NCI-H2171 treated with DMSO at 0.1 percent for 48 hours (cell line): ENCODE data around the gene PTPRJ.
"Not testable (repeated sequence)": the region's sequence is repeated elsewhere in the genome, so short reads cannot be mapped to it uniquely, and the experiment has no call there.

Experiments
- DNase-seq: peaks from one replicate; lab custom pipeline; 2025; lab: John Stamatoyannopoulos, UW

PTPRJ gene

DNA sequence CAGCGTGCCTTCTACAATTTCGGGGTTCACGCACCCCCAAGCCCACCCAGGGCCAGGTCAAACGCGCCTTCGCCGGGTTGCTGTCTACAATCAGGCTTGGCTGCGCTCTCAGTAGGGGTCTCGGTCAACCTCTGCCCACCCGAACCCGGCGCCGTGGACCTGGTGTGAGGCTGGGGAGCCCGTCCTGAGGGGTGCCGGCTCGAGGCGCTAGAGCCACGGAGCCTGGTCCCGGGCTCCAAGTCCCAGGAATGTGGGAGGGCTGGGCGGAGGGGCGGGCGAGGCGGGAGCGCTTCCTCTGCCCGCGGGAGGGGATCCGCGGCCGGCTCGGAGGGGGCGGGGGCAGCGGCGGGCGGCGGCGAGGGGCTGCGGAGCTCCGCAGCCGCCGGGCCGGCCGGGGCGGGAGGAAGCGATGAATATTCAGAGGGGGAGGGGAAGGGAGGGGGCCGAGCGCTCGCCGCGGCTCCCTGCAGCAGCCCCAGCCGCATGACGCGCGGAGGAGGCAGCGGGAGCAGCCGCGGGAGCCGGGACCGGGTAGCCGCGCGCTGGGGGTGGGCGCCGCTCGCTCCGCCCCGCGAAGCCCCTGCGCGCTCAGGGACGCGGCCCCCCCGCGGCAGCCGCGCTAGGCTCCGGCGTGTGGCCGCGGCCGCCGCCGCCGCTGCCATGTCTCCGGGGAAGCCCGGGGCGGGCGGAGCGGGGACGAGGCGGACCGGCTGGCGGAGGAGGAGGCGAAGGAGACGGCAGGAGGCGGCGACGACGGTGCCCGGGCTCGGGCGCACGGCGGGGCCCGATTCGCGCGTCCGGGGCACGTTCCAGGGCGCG, at the start of gene PTPRJ:
Gene PTPRJ (plus strand): TSS at position 472 of the 819 bp plus-strand sequence. CDS start 354 bp downstream, outside the sequence.
- peak; percentile 49 for DNase-seq

DNA sequence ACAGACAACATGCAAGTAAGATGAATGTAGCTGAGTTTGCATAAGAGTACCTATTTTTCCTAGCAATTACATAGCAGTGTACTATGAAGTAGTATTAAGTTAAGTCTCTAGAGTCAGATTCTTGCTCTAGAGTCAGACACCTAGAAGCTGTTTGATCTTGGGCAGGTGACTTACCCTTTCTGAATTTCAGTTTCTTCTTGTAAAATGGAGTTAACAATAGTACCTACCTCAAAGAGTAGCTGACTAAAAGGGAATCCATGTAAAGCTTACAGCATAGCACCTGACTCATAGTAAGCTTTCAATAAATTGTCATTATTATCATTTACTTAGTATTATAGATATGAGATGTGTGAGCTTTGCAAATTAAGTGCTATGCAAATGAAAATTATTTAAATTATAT, 47.8 kb upstream of the PTPRJ start:
- DNase-seq: no peak

DNA sequence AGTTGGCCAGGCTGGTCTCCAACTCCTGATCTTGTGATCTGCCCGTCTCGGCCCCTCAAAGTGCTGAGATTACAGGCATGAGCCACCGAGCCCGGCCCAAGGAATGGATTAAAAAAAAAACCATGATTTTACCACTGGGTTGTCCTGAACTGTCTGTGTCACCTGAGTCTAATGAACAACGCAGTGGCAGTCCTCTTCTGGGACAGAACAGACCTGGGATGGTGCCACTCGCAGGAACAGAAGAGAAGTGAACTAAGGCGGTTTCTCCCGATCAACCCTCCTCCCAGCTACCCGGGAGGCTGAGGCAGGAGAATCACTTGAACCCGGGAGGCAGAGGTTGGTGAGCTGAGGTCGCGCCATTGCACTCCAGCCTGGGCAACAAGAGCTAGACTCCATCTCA, 46.6 kb upstream of the PTPRJ start:
- not testable (repeated sequence) for DNase-seq

DNA sequence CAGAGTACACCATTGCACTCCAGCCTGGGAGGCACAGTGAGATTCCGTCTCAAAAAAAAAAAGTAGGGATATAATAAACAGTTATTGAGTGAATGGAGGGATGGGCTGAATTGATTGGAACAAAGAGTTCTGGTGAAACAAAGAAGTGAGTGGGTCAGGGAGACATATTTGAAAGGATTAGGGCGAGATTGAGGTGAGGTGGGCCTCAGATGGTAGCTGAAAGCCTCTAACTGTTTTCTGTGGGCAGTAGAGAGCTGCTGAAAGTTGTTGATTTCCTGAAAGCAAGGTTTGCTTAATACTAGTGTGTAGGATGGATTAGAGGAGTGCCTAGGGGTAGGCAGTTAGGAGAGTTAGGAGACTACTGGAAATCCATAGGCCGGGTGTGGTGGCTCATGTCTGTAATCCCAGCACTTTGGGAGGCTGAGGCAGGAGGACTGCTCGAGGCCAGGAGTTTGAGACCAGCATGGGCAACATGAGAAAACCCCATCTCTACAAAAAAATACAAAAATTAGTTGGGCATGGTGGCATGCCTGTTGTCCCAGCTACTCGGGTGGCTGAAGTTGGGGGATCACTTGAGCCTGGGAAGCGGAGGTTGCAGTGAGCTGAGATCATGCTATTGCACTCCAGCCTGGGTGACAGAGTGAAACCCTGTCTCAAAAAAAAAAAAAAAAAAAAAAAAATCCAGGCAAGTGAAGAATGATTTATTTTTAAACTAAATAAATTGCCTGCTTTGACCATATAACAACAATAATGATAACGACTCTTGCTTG, 41.4 kb upstream of the PTPRJ start:
- no peak for DNase-seq

DNA sequence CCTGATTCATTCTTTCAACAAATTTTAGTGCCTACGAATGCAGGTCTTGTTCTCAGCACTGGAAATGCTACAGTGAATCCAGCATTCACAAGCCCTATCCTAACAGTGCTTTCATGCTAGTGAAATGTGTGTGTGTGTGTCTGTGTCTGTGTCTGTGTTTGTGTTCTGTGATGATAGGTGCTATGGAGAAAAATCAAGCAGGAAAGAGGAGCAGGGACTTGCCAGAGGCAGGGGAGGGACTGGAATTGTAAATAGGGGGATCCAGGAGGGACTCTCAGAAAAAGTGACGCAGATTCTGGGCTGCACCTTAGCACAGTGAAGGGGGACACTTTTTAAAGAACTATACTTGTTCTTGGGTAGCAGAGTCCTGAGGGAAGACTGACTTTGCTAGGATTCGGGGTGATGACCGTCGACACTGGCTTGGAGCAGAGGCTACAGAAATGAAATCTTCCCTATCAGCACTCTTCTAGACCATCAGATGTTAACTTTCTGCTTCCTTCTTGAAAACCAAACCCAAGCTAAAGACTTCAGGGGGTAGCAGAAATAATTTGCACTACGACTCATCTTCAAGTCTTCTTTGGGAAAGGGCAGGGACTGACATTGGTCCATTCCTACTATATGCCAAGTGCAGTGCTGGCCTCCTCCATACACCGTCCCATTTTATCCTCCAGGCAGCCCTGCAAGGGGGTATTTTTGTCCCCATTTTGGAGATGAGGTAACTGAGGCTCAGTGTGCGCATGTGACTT, 39.3 kb upstream of the PTPRJ start:
- DNase-seq: no peak

DNA sequence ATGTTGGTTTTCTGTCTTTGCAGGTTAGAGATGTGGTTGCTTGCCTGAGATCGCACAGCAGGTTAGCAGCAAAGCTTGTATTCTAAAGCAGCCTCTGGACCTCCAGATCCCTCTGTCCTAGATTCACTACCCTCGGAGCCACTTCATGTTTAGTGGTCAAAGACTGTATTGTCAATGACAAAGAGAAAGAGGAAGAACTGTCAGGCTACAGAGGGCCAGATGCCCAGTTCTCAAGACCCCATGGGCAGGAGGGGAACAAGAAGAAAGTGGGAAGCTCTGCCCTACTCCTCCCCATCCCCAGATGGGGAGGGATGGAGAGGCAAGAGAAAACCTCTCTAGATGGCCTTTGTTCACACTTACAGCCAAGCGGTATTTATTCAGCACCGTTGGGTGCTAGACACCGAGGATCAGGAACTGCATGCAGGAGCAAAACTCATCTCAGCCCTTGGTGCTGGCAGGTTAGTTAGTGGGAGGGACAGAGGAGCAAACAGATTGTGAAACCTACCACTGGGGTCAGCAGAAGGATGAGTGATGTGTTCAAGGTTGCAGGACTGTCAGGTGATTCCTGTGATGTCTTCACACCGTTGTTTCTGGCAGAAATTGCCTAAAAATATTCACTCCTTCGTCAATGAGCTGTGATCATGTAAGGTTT, 38.3 kb upstream of the PTPRJ start:
- DNase-seq: no peak

DNA sequence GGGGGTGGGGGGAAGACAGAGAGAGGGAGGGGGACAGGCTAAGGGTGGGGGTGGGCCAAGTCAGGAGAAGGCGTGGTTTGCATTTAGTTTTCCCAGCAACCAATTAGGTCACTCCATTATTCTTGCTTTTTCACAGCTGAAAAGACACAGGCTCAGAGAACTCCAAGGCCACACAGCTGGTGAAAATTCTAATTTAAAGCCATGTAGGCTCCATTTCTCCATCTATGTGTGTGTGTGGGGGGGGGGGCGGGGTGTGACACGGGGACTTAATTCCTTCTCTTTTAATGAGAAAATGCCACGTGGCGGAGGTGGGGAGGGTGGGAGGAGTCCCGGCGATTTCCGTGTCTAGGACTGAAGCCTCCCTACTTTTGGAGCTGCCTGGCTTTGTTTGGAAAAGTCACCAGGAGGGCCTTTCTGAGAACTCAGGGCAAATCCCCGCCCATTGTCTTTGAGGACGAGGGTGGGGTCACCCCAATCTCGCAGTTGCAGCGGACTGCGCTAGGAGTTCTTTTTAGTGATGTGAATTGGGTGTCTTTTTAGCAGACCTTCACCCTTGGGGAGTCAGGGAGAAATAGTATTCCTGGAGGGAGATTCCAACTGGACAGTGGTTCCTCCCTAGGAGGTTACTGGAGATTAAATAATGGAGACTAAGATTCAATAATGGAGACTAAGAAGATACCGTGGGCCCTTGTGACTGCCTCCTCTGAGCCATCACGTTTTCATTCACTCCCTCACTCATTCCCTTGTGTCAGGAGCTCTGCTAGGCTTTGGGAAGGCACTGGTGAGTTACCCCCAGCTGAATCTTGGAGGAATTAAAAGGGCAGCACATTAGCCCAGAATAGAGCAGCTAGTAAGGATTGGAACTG, 36.4 kb upstream of the PTPRJ start:
- no peak for DNase-seq

DNA sequence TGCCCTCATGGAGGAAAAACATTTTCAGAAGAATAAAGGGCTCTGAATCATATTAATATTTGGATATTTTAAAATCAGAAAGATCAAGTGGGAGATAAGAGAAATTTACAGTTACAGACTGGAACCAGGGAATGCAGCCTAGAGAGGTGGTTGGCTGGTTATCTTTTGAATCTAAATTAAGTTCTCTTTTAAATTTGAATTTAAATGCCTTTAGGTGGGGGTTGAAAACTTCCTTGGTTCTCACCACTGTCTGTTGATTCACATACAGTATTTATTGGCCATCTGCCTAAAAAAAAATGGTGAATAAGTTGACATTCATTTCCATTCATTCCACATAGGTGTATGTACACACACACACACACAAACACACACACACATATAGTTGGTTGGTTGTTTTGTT, 35.7 kb upstream of the PTPRJ start:
- no peak for DNase-seq

DNA sequence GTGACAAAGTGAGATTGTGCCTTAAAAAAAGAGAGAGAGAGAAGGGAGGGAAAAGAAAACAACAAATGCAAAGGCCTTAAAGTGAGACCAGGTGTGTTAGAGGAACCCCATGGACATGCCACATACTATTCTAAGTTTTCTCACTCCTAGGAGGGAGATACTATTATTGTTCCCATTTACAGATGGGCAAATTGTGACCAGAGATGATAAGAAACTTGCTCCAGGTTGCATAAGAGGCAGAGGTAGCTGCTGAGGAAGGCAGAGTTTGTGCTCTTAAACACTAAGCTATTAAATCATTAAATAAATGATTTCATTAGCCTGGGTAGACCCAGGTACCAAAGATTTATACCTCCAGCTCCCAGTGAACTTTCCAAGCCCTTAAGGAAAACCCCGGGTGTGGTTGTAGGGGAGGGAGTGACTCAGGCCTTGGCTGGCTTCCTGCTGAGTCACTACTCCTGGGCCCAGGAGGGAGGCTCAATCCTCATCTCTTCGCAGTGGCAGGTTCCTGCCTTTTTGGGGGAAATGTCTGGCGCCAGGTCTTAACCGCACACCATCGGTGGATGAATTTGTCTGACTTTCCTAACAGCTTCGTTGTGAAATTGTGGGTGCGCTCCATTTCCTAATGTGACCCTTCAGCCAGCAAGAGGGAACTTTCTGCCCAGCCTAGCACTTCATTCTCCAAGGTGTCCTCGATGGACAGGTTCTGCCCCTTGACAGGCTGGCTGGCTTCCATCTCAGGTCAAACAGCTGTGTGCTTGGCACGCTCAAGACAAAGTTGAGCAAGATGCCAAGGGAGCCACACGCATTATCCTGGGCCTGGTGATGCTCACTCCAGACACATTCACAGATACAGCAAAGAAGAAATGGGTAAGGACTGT, 33.4 kb upstream of the PTPRJ start:
- no peak for DNase-seq

DNA sequence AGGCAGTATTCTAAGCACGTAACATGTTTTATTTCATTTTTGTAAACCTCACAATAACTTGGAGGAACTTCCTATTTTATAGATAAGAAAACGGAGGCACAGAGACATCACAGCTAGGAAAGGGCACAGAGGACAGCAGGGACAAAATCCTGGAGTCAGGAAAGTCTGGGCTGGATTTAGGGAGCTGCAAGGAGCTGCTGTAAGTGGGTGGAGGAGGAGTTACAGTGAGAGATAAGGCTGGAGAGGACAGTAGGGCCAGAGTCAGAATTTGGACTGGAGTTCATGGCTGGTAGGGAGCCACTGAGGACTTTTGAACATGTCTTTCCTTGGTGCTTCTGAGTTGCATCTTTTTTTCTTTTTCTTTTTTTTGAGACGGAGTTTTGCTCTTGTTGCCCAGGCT, 32.2 kb upstream of the PTPRJ start:
- no peak for DNase-seq

DNA sequence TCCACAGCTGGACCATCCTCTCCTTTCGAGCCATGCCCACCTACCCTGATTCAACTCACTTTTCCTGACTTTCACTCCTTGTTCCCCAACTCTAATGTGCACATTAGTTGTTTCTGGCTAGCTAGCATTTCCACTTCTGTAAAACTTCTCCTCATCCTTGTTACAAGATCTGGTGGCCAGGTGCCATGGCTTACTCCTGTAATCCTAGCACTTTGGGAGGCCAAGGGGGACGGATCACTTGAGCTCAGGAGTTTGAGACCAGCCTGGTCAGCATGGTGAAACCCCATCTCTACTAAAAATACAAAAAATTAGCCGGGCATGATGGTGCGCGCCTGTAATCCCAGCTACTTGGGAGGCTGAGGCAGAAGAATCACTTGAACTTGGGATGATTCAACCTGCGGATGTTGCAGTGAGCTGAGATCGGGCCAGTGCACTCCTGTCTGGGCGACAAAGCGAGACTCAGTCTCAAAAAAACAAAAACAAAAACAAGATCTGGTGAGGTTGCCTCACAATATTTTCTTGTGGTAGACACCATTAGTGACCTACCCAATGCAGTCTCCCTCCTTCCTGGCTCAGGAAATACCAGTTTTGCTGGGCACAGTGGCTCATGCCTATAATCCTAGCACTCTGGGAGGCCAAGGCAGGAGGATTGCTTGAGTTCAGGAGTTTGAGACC, 31.2 kb upstream of the PTPRJ start:
- DNase-seq: not testable (repeated sequence)

DNA sequence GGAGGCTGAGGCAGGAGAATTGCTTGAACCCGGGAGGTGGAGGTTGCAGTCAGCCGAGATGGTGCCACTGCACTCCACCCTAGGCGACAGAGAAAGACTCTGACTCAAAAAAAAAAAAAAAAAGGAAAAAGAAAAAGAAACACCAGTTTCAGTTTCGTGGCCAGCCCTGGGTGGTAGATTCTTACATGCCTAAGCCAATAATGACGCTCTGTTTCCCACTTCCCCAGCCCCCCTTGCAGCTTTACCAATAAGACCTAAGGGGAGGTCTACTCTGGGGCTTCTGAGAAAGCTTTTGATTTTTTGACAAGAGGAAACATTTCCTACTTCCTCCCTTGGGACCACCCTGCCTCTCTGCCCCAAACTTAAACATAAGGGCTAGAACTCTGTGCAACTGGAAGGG, 30.0 kb upstream of the PTPRJ start:
- DNase-seq: peak; percentile 28

DNA sequence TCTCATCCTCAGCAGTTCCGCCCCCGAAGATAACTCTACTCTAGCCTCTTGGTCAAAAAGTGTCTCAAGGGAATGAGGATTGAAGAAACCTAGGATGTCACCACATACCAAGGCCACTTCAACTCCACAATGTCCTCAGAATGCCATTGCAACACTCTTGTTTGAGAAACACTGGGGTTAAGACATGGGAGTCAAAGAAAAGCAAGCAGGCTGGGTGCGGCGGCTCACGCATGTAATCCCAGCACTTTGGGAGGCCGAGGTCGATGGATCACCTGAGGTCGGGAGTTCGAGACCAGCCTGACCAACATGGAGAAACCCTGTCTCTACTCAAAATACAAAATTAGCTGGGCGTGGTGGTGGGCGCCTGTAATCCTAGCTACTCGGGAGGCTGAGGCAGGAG, 28.9 kb upstream of the PTPRJ start:
- not testable (repeated sequence) for DNase-seq

DNA sequence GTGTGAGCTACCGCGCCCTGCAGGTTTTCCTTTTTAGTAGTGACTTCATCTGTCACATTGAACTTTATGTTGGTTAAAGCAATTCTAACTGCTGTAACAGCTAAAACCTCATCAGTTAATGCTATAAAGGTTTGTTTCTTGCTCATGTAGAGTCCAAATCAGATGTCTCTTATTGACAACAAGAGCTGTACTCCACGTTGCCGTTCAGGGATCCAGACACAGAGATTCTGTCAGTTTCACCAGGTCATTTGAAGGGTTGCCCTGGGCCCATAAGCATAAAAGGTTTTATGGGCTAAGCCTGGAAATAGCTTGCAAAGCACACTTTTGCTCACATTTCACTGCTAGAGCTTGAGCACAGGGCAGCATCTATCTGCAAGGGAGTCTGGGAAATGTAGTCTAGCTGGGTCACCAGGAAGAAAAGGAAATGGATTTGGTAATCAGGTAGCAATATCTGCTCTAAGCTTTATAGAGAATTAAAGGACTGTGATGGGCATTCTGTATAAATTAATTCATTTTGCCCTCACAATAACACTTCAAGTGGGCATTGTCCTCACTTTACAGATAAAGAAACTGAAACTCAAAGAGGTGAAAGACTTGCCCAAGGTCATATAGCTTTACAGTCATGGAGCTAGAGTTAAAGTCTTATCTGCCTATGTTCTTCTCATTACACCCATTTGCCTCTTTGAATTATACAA, 25.2 kb upstream of the PTPRJ start:
- no peak for DNase-seq

DNA sequence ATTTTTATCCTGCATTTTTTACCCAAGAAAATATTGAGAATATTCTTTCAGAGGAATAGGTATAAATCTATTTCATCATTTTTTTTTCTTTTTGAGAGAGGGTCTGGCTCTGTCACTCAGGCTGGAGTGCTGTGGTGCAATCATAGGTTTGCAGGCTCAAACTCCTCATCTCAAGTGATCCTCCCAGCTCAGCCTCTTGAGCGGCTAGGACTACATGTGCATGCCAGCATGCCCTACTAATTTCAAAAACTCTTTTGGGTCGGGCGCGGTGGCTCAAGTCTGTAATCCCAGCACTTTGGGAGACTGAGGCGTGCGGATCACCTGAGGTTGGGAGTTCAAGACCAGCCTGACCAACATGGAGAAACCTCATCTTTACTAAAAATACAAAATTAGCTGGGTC, 20.3 kb upstream of the PTPRJ start:
- no peak for DNase-seq

DNA sequence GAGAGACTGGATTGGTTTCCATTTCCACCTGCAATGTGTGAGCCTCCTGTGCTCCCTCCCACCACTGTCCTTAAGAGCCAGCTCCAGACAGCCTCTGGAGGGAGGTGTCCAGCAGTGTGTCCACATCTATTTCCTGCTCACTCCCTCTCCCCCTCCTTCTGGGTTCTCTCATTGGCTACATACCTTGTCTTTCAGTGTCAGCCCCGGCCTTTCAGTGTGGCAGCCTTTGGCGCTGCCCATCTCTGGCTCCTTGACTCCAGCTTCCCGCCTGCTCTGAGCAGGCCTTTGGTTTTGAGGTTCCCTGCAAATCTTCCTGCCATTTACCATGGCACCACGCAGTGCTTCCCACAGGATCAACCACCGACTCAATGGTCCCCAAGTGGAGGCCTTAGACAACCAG, 19.0 kb upstream of the PTPRJ start:
- DNase-seq: no peak

DNA sequence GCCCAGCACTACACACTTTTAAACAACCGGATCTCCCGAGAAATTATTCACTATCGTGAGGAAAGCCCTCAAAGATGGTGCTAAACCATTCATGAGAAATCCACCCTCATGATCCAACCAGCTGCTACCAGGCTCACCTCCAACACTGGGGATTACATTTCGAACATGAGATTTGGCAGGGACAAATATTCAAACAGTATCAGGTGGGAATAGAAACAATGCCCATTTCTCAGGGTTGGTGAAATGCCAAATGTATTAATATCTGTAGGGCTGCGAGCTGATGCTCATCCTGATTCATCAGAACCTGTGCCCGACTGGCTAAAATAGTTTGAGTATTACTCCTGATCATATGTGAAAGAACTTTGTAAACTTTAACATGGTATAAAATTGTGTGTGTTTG, 15.8 kb upstream of the PTPRJ start:
- peak; percentile 45 for DNase-seq

DNA sequence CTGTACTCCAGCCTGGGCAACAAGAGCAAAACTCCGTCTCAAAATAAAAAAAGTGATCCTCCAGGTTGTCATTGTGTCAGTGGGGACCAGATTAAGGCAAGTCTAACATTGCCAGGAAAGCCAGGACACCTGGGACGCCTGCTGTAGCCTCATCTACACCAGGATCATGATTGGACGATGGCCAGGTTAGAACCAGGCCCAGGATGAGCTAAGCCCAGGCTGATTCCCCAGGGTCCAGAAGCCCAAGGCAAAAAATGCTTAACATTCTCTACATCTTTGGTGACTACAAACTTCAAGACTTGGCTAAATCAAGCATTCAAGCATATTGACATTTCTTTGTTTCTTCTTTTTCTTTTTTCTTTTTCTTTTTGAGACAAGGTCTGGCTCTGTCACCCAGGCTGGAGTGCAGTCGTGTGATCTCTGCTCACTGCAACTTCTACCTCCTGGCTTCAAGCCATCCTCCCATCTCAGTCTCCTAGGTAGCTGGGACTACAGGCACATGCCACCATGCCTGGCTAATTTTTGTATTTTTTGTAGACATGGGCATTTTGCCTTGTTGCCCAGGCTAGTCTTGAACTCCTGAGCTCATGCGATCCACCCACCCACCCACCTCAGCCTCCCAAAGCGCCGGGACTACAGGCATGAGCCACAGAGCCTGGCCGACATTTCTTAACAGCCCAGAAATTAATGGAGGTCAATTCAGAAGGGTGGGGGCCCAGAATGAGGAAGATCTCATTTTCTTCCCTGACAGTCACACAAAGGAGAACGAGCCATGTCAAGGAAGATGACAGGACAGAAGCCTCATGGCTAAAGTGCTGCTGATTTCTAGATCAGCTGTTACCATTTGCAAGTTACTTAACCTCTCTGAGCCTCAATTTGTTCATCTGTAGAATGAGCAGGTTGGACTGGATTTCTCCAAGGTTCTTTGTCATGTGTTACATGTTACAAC, 12.5 kb upstream of the PTPRJ start:
- DNase-seq: peak; percentile 91
